T-helper 9 cell (primary cell): ENCODE data around the gene KIAA0319L.

Experiments
- DNase-seq: peaks from one replicate; pipeline ENCODE4 v3.0.0-alpha.2; 2020

Gene KIAA0319L

GRCh38 chr1:35535243-35535642 is 22.0 kb downstream of the KIAA0319L start:
- no peak for DNase-seq

GRCh38 chr1:35533586-35533985 is 23.6 kb downstream of the KIAA0319L start:
- DNase-seq = no peak

- DNase-seq = no peak
These were observed 24.5 kb downstream of the KIAA0319L start for GRCh38 chr1:35532497-35533223.

GRCh38 chr1:35531368-35531767 is 25.8 kb downstream of the KIAA0319L start:
- no peak for DNase-seq

GRCh38 chr1:35530946-35531345 is 26.3 kb downstream of the KIAA0319L start:
- DNase-seq = no peak

GRCh38 chr1:35530168-35530567 is 27.0 kb downstream of the KIAA0319L start:
- DNase-seq = no peak

GRCh38 chr1:35524106-35524505 is 33.1 kb downstream of the KIAA0319L start:
- no peak for DNase-seq

- DNase-seq = no peak
These were observed 37.8 kb downstream of the KIAA0319L start for GRCh38 chr1:35519432-35519831.

- no peak for DNase-seq
These were observed 39.0 kb downstream of the KIAA0319L start for GRCh38 chr1:35518183-35518582.

GRCh38 chr1:35511305-35511704 is 45.9 kb downstream of the KIAA0319L start:
- no peak for DNase-seq

- DNase-seq = no peak
These were observed 47.6 kb downstream of the KIAA0319L start for GRCh38 chr1:35509558-35509957.

GRCh38 chr1:35507947-35508346 is 49.3 kb downstream of the KIAA0319L start:
- DNase-seq = no peak

- DNase-seq = no peak
These were observed 50.0 kb downstream of the KIAA0319L start for GRCh38 chr1:35506960-35507912.

GRCh38 chr1:35505911-35506798 is 51.0 kb downstream of the KIAA0319L start:
- DNase-seq = peak; percentile 23

GRCh38 chr1:35502242-35502641 is 55.0 kb downstream of the KIAA0319L start:
- DNase-seq = no peak

- no peak for DNase-seq
These were observed 56.8 kb downstream of the KIAA0319L start for GRCh38 chr1:35500439-35500838.

GRCh38 chr1:35499652-35500176 is 57.5 kb downstream of the KIAA0319L start:
- peak; percentile 21 for DNase-seq

GRCh38 chr1:35499231-35499630 is 58.0 kb downstream of the KIAA0319L start:
- no peak for DNase-seq

- no peak for DNase-seq
These were observed 59.6 kb downstream of the KIAA0319L start for GRCh38 chr1:35497571-35497970.

- DNase-seq = no peak
These were observed 67.0 kb downstream of the KIAA0319L start for GRCh38 chr1:35490250-35490649.

GRCh38 chr1:35488336-35488735 is 68.9 kb downstream of the KIAA0319L start:
- no peak for DNase-seq

- DNase-seq = no peak
These were observed 70.3 kb downstream of the KIAA0319L start for GRCh38 chr1:35486858-35487408.
